GM12874 (cell line): ENCODE data around the gene ECSCR.

Experiments
- CTCF ChIP-seq: IDR thresholded peaks from 2 replicates; pipeline ENCODE4 v1.5.1; 2011; ENCODE audit warnings: low read depth, mild to moderate bottlenecking, control low read depth, low read length, moderate library complexity; ENCODE audit not compliant: insufficient read depth

Gene ECSCR

GRCh38 chr5:139406963-139407362, 55.6 kb downstream of the ECSCR start:
- TF ChIP-seq CTCF: no peak

- no peak for TF ChIP-seq CTCF
Measured at GRCh38 chr5:139404484-139404840, 58.1 kb downstream of the ECSCR start.

- TF ChIP-seq CTCF: no peak
Measured at GRCh38 chr5:139403787-139404483, 58.6 kb downstream of the ECSCR start, which contains the start of gene SPATA24. TSS of gene SPATA24 (minus strand) at chr5:139404089. CDS start at chr5:139404060, 29 bp downstream.

GRCh38 chr5:139403418-139403786, 59.1 kb downstream of the ECSCR start:
- no peak for TF ChIP-seq CTCF

- TF ChIP-seq CTCF: peak; percentile 55
Measured at GRCh38 chr5:139402561-139403158, 59.9 kb downstream of the ECSCR start.

- TF ChIP-seq CTCF: no peak
Measured at GRCh38 chr5:139401546-139401945, 61.0 kb downstream of the ECSCR start.

GRCh38 chr5:139399501-139400121, 62.9 kb downstream of the ECSCR start:
- no peak for TF ChIP-seq CTCF
